HG03575 (cell line): Measurements from ENCODE around the gene SEC24D.

Source experiments
- ATAC-seq: cut with Tn5 transposase; IDR thresholded peaks from one replicate; pipeline ENCODE4 v1.9.1; 2021; ENCODE audit not compliant: unreplicated experiment, insufficient number of reproducible peaks, low FRiP score; ENCODE audit errors: extremely low read depth

Gene SEC24D

DNA sequence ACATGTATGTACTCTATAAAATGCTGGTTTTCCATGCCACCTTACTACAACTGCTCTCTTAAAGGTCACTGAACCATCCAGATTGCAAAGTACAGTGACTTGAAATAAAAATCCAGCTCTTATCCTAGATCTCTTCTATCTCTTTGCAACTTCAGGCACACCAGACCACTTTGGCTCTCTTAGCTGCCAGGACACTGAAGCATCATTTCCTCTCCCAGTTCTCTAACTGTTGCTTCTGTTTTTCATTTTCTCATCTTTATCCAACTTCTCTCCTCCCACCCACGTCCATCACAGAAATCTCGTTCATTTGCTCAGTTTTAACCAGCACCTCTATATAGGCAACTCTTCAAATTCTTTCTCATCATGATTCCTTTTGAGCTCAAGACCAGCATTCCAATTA lies 76.4 kb downstream of the SEC24D start:
- ATAC-seq = no peak

DNA sequence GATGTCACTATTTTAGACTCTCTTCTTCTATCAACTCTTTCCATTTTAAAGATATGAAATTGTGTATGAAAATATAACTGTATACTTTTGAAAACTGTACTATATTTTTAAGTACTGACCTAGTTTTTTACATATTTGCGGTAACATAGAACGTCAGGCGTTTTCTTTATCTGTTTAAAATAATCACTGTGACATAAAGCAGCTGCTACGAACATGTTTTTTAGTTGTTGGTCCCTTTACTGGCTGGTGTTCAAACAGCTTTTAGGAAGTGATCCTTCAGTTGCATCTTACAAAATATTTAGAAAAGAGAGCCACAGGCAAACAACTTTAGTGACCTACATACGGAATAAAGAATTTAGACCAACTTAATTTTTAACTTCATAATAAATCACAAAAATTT lies 77.6 kb downstream of the SEC24D start:
- ATAC-seq = no peak

DNA sequence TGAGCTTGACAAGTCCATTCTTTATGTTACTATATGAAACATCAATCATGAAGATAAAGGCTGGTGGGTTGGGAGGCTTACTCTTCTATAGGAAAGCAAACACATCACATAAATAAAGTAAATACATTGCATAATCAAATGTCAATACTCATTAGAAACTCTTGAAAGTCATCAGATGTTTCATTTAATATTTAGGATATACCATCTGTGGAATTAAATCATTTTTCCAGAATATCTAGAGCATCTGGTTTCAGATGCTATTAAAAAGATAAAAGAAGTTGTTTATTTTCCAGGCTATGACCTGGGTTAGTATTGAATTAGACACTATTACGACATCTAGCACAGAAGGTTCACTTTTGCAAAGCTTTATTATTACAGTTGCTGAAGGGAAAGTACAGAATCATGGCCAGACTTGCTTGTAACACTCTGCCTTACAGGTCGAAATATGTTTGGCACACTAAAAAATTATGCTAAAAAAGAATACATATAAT lies 78.1 kb downstream of the SEC24D start:
- ATAC-seq = no peak

DNA sequence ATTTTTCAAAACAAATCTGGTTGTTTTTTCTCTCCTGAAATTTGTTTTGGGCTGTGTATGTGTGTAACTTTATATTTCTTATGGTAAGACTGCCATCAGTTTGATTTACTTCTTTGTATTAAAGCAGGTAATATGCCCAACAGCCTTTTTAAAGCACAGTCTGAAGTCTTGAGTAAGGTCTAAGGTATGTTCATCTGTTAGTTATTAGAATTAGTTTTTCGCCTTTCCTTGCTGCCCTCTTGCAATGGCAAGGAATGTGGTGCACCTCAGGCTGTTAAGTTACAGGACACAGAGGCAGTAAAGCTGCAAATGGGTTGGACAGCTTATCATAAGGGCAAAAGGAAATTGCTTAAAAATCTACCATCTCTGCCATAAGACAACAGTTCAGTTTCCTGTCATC lies 79.0 kb downstream of the SEC24D start:
- no peak for ATAC-seq

DNA sequence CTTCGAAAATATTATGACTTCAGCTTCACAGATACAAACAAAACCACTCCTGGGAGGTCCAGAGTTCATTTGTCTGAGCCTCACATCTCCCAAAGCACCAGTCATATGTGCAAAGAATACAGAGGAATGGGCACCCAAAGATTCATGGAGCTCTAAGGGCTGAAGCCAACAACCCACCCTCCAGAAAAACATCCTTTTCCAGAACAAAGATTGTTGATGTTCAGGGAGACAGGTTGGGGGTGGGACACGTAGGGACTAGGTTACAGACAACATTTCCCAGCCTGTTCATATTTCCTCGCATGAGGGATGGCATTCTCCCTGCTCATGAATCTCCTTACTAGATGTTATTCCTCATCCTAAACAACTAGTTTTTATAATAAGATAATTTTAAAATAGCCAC lies 79.5 kb downstream of the SEC24D start:
- no peak for ATAC-seq

DNA sequence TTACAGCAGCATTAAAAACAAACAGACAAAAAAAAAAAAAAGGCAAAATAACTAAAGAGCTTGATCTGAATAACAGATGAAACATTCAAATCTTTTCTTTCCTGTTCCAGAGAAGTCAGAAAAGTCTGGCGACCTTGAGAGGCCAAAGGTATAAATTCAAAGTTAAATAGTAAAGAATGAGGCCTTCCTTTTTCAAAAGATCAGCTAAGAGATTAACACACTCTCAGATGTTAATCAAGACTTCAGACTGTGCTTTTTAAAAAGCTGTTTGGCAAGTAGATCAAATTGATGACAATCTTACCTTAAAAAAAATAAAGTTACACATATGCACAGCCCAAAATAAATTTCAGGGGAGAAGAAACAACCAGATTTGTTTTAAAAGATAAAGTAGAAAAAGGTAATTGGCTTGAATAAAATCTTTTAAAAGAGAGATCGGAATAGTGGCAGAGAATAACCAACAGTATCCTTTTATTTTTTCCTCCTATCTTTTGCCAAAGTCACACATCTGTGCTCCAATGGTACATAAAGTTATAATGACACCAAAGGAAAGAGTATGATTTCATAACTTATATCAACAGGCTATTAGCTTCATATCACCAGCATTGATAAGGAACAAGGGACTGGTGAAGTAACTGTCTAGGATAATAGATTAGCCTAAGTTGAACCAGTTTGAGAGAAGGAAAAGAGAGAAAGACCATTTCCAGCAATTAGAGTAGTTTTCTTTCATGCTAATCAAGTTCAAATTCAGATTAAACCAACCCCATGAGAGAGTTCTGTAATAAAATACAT lies 80.3 kb downstream of the SEC24D start:
- no peak for ATAC-seq

DNA sequence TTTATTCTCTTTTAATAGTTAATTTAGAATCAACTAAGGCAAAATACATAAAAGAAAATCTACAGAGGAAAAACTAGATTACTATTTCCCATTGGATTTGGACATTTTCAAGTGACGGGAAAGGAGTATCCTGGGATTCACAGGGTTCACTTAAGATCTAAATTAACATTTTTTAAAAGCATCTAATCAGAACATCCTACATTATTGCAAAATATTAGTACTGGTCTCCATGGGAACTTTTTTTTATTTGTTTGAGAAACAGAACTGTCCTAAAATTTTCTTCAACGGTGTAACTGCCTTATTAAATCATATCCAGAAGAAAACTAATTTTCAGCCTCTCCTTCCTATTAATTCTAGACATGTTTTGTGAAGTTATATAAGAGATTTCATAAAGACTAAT lies 81.0 kb downstream of the SEC24D start:
- no peak for ATAC-seq

DNA sequence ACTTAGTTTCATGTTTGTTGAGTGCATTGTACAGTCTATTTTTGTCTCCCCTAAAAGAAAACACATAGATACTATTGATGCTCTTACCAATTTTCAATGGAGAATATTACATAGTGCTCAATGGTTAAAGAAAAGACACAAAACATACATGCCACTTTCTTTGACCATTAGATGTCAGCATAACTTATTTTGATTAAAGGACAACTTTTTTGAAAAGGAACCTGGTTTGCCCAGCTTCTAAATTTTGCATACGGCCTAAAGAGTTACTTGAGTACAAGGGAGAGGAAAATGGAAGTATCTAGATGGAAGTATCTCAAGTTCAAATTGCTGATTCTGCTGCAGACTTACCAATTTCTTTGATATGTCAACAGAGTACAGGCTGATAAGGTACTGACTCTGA lies 82.2 kb downstream of the SEC24D start:
- ATAC-seq = no peak

DNA sequence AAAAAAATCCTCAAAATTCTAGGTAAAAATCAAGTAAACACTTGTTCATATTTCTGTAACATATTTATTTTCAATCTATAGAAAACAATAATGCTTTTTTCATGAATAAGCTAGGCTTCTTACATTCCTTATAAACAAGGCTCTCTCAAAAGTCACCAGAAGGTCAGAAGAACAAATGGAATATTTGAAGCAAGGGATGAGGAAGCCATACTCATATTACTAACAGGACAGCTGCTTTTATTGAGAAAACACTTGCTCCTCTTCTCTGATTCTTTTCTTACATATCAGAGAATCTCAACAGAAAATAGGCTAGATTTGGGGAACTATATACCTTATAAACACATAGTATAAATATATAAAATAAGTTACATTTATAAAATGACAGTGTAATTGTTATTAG lies 82.8 kb downstream of the SEC24D start:
- ATAC-seq = no peak

DNA sequence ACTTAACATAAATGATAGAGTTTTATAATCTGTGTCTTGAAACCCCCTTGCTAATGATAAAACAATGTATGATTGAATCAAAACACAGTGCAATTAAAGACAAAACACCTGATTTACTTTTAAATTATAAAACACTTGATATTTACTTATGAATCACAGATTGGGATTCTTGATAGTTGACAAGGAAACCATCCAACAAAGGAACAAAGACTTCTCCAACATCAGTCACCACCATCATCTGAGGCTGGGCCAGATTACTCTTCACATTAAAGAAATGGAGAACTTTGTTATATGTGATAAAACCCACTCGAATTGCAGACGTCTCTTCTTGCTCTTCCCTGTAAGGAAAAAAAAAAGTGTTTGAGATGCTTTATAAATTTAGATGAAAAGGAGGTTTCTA lies 83.4 kb downstream of the SEC24D start:
- ATAC-seq = no peak

DNA sequence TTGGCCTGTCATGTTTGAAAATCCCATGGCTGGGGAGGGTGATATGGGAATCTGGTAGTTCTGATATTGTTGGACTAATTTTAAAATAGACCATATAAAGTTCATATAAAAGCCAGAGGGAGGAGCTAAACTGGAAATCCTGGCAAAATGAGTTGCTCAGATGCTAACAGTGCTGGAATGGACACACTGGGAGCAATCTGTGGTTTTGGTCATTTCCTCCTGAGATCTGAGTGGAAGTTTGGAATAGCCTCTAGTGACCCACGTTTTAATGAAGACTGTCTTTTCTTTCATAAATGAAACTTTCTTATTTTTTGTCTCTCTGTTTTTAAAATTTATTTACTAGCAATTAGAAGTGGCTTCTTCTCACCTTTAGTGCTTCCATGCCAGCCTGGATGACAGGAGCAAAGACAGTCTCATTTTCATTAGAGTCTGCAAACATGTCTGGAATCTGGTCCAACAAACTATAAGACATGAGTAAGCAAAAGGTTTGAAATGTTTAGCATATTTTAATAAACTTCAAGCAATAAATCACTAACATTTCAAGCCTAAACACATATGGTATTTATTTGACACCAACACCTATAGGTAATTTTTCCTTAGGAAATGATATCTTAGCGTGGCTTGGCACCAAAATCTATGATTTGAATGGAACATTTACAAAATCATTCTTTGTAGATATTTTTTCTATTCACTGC lies 84.2 kb downstream of the SEC24D start:
- no peak for ATAC-seq

DNA sequence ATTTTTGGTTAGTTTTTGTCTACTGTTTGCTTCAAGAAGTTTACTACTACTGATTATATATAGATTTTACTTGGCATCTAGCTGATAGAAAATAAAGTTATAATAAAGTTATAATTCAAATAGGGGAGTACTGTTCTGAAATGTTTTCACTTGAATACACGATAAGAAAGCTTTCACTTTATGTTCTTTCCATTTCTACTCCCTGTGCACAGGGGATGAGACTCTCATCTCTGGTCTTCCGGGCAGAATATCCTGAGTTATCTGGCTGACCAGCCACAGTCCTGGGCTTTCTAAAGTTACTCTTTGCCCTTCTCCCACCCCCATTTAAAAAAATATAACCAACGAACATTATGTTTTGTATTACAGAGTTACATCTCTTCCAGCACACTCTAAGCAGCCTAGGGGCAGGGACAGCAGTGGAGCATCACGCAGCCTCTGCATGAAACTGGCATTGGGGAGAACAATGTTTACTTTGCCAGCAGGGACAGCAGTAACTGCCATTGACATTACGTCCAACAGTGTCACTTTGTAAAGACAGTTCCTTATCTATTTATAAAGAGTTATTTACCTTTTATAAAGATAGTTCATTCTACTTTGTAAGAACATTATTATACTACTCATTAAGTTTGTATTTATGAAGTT lies 86.5 kb downstream of the SEC24D start:
- no peak for ATAC-seq

DNA sequence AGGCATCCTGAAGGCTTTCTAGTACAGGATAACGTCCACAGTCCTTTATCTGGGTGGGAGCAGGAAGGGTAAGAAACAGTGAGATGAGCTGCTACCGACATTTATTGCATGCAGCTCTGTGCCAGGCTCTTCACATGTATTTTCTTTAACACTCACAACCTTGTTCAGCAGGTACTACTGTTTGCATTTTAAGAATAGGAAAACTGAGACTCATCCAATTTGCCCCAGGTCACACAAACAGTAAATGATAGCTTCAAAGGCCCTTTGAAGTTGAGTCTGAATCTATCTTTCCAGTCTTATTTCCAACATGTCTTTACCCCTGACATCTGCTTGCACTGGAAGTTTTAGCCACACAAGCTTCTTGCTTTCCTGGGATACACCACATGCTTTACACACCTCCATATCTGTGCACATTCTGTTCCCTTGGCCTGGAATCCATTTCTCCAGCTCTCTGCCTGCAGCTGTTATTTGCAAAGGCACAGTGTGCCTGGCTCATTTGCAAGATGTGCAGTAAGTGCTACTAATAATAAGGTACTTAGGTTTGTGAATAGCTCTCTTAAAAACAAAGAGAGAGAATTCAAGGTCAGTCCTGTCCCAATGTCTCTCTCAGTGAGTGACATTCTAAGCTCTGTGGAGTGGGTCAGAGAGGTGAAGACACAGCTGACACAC lies 89.5 kb downstream of the SEC24D start:
- ATAC-seq = no peak

DNA sequence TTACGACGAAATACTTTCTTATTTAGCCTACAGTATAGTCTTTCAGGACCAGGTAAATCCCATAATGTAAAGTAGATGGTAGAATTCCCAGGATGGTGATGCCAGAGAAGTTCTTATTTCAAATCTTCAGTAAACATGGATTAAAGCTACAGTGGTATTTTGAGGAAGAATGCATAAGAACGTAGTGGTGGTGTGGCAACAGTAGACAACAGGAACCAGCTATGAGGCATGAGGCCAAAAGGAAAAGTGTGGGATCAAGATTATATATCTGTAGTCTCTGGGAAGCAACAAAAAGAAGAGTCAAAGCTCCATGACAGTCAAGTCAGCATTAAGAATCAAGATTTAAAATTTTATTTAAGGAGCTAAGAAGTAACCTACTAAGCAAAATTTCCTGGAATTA lies 90.6 kb downstream of the SEC24D start:
- ATAC-seq = no peak

DNA sequence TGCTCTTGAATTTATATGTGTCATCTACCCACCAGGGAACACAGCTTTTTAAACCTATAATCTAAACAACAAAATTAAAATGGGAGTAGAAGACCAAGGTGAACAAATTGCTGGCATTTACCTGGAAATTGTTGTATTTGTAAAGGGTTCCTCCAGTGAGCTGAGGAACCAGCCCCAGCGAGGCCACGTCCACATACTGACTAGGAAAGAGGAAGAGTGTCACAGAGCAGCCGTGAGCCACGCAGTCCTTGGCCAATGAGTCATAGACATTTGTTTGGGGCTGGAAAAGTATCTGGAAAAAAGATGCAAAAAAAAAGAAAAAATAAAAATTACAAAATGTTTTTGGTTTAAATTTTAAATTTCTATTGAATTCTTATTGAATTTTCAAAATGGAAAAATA lies 92.1 kb downstream of the SEC24D start:
- no peak for ATAC-seq

DNA sequence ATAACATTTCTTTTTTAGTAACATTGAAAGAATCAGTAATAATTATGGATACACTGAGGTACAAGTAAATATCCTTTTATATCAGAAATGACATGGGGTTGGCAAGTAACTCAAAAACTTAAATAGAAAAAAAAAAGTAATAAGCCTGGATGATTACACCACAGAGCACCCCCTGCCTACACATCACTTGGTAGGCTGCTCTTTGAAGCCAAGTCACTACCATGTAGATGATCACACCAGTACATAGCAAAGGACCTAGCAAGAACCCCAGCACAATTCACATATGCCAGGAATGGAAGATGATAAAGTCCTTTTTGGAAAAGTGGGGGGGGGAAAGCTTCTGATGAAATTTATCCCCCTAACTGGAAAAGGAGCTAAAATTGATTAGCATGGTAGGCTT lies 93.9 kb downstream of the SEC24D start:
- ATAC-seq = no peak

DNA sequence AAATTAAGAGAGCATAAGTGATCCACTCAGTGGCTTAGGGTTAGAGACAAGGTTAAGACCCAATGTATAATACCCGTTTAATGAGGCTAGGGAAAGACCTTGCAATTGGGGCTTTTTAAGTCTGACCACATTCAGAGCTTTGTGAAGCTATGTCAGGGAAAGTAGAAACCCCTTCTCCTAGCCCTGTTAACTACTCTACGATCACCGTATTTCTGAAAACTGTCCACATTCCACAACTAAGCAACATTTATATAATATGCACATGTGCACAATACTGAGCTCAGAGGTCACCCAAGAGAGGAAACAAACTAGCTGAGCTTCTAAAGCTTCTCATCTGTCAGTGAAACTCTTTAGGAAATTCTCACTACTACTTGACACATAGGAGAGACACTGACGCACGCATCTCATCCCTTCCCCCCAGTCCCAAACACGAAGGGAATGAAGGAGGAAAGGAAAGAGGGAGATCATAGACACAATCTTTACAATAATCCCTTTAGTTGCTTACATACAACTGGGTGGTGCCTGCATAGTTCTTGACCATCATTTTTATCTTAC lies 94.5 kb downstream of the SEC24D start:
- no peak for ATAC-seq

DNA sequence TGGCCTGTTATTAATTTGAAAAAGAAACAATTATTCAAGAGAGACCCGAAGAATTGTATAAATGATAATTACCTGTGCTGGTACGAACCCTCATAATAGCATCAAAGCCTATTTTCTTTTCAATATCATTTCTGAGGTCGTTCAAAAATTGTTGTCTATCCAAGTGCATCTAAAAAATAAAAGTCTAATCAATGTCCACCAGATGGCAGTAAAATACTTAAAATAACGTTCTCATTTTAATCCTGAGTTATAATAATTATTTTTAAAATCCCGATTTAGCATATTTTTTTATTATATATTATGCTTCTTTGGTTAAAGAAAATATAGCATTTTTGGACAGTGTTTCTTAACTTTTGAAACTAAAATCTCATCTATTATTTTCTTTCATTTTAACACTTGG lies 95.1 kb downstream of the SEC24D start:
- ATAC-seq = no peak

DNA sequence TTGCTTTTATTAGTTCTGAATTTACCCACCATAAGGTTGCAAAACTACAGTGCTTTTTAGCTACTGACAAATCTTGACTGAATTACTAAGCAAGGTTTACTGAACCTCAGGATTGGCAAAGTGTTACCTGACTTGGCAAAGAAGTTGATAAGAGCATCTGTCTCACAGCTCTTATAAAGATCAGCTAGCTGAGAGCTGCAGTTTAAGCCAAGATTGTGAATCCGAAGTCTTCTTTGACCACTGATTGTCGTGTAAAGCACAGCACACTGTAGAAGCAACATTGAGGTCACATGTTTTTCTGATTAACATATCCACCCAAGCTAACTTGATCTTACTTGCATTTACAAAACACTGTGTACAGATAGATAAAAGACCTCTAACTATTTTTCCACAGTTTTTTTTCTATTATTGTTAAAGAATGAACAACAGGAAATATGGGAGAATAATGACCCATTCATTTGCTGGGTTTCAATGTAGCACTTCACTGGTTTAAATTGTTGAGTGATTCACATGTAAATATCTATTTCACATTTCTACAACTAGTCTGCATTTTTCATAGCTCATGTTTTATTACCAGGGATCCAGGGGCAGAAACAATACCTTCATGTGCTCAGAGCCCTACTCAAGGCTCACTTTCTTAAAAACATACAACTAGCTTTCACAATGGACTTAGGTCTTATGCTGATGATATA lies 96.8 kb downstream of the SEC24D start:
- ATAC-seq = no peak
